Measurements from ENCODE around the gene AUTS2. TPM values are rescaled to one million over a fixed set of nuclear protein-coding genes. Genes with fewer than 3 reads are reported as not detected.

The AUTS2 gene
- total RNA-seq, 2 experiments from 2014 or later = 15.2 to 16.3 TPM

DNA sequence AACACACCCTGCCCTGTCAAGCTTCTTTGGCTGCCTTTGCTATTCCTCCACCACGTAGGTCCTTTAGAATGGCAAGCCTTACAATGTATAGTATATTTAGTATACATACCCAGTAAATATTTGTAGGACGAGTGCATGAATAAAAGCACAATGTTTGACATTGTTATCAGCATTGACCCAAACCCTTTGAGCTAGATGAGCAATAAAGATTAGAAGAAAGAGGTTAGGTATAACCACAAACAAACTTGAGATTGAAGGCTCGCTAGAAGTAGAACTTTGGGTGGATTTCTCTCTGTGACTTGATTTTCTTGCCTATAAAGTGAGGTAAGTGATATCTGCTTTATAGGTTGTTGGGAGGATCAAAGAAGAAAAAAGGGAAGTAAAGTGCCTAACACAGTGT, 972.7 kb downstream of the AUTS2 start:
- H3K4me1 Mint-ChIP-seq (ENCODE audit: low read depth) = no peaks in the 10 kb centered on the region
- POLR2A ChIA-PET = no interaction called here
- H3K27me3 Mint-ChIP-seq (ENCODE audit: low read depth) = peaks cover 5% of the 10 kb centered on the region
- no peaks in the 10 kb centered on the region for H3K9me3 Mint-ChIP-seq (ENCODE audit: insufficient read depth)
- DNase-seq (no peak), ATAC-seq (no peak)
- CTCF ChIA-PET = no interaction called here
- no peak overlapping the region for H3K27ac Mint-ChIP-seq
- no peaks in the 10 kb centered on the region for H3K36me3 Mint-ChIP-seq (ENCODE audit: low read depth)
- H3K4me3 Mint-ChIP-seq = no peak overlapping the region

DNA sequence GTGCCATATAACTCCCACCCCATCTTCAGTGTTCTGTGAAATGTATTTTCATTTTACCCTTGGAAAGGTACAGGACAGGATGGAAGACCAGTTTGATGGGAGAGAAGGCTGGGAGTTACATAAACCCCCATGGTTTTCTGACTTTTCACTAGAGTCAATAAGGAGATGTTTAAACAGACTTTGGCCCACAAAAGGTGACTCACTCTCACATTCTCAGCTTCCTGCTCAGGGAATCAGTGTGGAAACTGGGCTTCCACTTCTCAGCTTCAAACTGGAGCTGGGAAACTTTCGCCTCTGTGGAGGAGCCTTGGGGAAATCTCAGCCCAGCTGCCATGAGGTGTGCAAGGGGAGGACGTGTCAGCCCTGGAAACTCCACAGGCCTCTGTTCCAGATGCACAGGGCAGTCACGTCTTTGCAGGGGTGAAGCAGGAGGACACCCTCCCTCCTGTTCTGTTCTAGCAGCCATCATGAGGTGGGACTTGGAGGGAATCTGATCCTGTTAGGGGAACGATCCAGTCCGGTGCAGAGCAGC, 973.2 kb downstream of the AUTS2 start:
- Mint-ChIP-seq H3K4me3 (no peak overlapping the region), H3K4me1 (ENCODE audit: low read depth) (no peaks in the 10 kb centered on the region), H3K36me3 (ENCODE audit: low read depth) (no peaks in the 10 kb centered on the region), H3K27ac (no peak overlapping the region), H3K27me3 (ENCODE audit: low read depth) (peaks cover 5% of the 10 kb centered on the region), H3K9me3 (ENCODE audit: insufficient read depth) (no peaks in the 10 kb centered on the region)
- DNase-seq = no peak
- CTCF ChIA-PET = no interaction called here
- POLR2A ChIA-PET = no interaction called here
- no peak for ATAC-seq

DNA sequence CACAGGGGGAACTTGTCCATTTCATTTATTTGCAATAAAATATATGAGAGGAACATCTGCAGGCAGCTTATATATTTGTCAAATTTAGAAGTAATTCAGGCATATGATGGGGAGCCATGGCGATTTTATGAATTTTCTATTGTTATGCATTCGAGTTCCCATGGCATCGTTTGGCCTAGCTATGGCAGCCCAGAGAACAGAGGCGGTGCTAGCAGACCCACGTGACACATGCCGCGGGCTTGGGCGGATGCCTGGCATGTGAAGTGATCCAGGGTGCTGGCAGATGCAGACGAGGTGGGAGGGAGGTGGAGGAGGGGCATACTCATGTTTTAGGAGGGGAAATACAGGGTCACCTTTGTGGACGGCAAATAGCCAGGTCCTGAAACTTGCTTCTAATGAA, 973.7 kb downstream of the AUTS2 start:
- Mint-ChIP-seq H3K27ac (no peak overlapping the region), H3K27me3 (ENCODE audit: low read depth) (peaks cover 5% of the 10 kb centered on the region), H3K4me3 (no peak overlapping the region), H3K4me1 (ENCODE audit: low read depth) (no peaks in the 10 kb centered on the region), H3K36me3 (ENCODE audit: low read depth) (no peaks in the 10 kb centered on the region), H3K9me3 (ENCODE audit: insufficient read depth) (no peaks in the 10 kb centered on the region)
- POLR2A ChIA-PET = no interaction called here
- no peak for ATAC-seq
- CTCF ChIA-PET = no interaction called here
- DNase-seq = no peak

DNA sequence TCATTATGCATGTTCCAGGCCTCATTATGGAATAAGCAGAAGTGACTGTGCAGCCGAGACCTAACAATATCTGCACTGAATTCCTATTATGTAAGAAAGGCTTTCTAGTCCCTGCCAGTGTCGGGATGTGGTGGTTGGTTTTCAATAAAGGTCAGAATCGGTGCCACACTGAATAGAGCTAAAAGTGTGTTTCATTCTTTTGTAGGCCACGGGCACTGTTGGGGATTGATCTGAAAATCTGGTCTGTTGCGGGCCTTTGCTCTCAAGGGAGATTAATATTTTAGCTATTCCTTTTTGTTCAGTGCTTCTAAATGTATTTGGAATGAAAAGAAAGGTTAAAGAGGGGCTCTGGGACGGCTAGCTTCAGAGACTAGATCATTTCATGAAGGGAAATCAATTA, 974.3 kb downstream of the AUTS2 start:
- ATAC-seq = no peak

DNA sequence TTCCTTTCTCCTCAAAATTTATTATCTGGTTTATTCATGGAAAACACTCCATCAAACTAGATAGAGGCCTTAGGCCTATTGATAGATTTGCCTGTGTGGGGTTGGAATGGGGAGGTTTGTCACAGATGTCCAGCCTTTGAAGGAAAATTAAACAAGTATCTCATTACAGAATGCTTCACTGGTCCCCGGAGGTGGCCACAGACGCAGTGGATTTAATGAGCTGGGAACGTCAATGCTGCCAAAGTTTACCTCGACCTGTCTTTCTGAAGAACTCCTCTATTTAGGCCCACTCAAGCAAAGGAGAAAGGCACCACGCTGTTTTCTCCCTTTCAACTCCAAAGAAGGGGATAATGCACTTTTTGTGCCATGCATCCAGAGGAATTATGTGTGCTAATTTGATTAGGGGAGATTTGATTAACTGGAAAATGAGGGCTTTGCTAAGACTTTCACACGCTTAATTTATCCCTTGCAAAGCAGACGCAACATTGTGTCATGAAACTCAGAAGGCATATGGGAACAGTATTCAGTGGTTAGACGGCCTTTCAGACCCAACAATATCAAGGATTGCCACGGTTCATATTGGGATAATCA, 974.9 kb downstream of the AUTS2 start:
- no peaks in the 10 kb centered on the region for H3K9me3 Mint-ChIP-seq (ENCODE audit: insufficient read depth)
- peaks cover 5% of the 10 kb centered on the region for H3K27me3 Mint-ChIP-seq (ENCODE audit: low read depth)
- H3K4me1 Mint-ChIP-seq (ENCODE audit: low read depth) = no peaks in the 10 kb centered on the region
- POLR2A ChIA-PET = no interaction called here
- DNase-seq (no peak), ATAC-seq (no peak)
- no peaks in the 10 kb centered on the region for H3K36me3 Mint-ChIP-seq (ENCODE audit: low read depth)
- H3K4me3 Mint-ChIP-seq = no peak overlapping the region
- CTCF ChIA-PET = no interaction called here
- H3K27ac Mint-ChIP-seq = no peak overlapping the region

More for the DNA sequence above, 974.3 kb downstream of the AUTS2 start:
- Mint-ChIP-seq H3K27me3 (ENCODE audit: low read depth) (peaks cover 5% of the 10 kb centered on the region), H3K4me3 (no peak overlapping the region), H3K4me1 (ENCODE audit: low read depth) (no peaks in the 10 kb centered on the region), H3K27ac (no peak overlapping the region), H3K36me3 (ENCODE audit: low read depth) (no peaks in the 10 kb centered on the region), H3K9me3 (ENCODE audit: insufficient read depth) (no peaks in the 10 kb centered on the region)
- ChIA-PET CTCF (no interaction called here), POLR2A (no interaction called here)
- no peak for DNase-seq

DNA sequence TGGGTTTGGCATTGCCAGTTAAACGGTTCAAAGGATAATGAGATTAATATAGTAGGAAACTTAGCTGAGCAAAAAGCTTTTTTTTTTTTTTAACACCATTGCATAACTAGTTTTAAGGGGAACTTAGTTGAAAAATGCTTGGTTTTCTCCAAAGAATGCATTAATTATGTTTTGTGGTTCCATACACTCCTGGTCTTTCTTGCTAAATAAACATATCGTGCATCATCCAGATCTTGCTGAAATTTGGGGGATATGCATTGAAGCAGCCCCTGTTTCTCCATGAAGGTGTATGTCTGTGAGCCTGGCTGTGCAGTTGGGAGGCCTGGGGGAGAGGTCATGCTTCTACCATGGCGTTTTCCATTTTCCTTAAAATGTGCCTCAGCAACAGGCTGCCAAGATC, 975.4 kb downstream of the AUTS2 start:
- no peaks in the 10 kb centered on the region for H3K36me3 Mint-ChIP-seq (ENCODE audit: low read depth)
- ATAC-seq = no peak
- ChIA-PET POLR2A (no interaction called here), CTCF (no interaction called here)
- H3K9me3 Mint-ChIP-seq (ENCODE audit: insufficient read depth) = no peaks in the 10 kb centered on the region
- H3K4me1 Mint-ChIP-seq (ENCODE audit: low read depth) = no peaks in the 10 kb centered on the region
- DNase-seq = no peak
- no peak overlapping the region for H3K27ac Mint-ChIP-seq
- H3K4me3 Mint-ChIP-seq = no peak overlapping the region
- H3K27me3 Mint-ChIP-seq (ENCODE audit: low read depth) = peaks cover 5% of the 10 kb centered on the region

DNA sequence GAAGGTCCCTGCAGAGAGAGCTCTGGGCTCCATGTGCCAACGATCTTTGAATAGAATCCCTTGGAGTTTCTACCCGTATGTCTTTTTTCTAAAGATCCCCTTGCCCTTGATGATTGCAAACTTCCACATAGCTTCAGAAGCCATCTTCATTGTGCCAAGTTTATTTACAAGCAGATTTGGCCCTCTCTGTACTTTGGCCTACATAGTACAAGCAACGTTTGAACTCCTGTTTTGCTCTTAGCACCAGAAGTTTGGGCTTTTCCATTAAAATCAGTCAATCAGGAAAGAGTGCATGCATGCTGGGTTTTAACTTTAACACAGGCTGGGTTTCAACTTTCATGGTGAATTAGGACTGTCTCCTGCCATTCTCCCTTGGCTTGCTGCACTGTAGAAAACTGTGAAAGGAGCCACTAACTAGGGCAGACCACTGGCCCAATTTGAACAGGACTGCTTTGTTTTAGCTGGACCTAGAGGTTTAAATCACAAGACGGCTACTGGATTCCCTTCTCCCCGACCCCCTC, 976.1 kb downstream of the AUTS2 start:
- no peaks in the 10 kb centered on the region for H3K36me3 Mint-ChIP-seq (ENCODE audit: low read depth)
- no peaks in the 10 kb centered on the region for H3K9me3 Mint-ChIP-seq (ENCODE audit: insufficient read depth)
- no peak for DNase-seq
- CTCF ChIA-PET = no interaction called here
- H3K4me3 Mint-ChIP-seq = no peak overlapping the region
- no peak overlapping the region for H3K27ac Mint-ChIP-seq
- H3K27me3 Mint-ChIP-seq (ENCODE audit: low read depth) = peaks cover 5% of the 10 kb centered on the region
- no peak for ATAC-seq
- H3K4me1 Mint-ChIP-seq (ENCODE audit: low read depth) = no peaks in the 10 kb centered on the region
- POLR2A ChIA-PET = no interaction called here

DNA sequence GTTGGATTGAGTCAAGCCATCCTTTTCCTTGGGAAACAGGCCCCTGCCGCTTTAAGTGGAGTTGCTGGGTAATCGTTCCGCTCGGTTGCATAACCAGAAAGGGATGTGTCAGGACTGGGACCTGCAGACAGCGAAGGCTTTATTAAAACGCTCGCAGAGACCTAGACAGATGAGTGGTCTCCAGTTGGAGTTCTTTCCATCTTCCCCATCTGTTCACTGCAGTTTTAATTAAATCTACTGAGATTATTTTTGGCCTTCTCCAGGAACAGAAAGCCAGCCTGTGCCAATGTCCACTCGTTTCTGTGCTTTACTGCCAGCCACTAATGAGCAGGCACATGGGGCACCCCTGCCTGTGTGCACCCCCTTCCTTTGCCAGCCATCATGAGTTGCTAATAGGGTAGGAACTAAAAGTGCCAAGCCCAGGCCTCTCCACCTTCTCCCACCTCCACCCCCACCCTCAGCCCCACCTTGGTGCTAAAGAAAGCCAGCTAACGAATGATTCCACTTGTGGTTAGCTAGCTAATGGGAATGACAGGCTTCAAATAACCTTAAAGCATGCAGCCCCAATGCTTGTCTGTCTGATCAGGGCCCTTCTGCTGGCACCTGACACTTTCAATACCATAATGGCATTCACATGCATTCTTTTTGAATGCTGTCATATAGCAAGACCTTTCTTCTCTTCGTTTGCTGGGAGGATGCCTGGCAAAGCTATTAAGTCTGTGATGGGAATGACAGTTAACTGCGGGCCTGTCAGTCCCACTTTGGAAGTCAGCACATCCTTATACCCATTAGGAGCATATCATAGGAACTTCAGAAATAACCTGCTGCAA, 976.9 kb downstream of the AUTS2 start:
- ChIA-PET POLR2A (no interaction called here), CTCF (no interaction called here)
- ATAC-seq (no peak), DNase-seq (no peak)
- Mint-ChIP-seq H3K9me3 (ENCODE audit: insufficient read depth) (no peaks in the 10 kb centered on the region), H3K27me3 (ENCODE audit: low read depth) (peaks cover 5% of the 10 kb centered on the region), H3K27ac (no peak overlapping the region), H3K4me1 (ENCODE audit: low read depth) (no peaks in the 10 kb centered on the region), H3K4me3 (no peak overlapping the region), H3K36me3 (ENCODE audit: low read depth) (no peaks in the 10 kb centered on the region)

DNA sequence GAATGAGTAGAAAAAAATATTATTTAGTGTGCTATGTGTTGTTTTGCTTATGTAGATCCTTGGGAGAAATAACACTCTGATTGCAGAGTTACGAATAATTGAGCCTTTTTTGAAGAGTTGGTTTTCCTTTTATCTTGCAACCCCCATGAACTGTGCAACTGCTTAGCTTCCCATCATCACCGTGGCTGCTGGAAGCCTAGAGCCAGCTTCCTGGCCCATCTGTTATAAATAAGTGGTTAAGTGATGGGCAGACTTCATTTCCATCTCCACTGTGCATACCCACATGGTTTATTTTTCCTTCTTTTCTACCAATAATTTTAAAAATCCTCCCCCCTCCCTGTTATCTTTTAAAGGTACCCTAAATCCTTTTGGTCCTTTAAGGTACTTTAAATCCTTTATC, 978.8 kb downstream of the AUTS2 start:
- ATAC-seq (no peak), DNase-seq (no peak)
- Mint-ChIP-seq H3K27ac (no peak overlapping the region), H3K27me3 (ENCODE audit: low read depth) (no peaks in the 10 kb centered on the region), H3K4me3 (no peak overlapping the region), H3K36me3 (ENCODE audit: low read depth) (no peaks in the 10 kb centered on the region), H3K4me1 (ENCODE audit: low read depth) (no peaks in the 10 kb centered on the region), H3K9me3 (ENCODE audit: insufficient read depth) (no peaks in the 10 kb centered on the region)
- ChIA-PET POLR2A (no interaction called here), CTCF (no interaction called here)

DNA sequence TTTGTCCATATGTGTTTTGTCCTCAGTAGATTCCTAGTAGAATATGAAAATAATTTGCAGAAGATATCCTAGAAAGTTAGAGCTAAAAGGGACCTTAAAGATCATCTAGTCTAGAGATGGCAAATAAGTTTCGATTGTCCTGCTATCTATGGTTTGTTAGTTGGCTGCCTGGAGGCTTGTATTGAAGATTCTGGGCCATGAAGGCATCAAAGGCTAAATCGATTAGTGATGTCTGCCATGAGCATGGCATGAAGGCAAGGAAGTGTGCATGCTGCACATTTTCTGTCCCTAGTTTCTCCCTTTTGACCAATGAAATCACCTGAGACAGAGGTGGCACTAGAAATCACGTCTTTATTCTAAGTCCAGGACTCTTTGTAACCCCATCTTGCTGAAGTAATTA, 979.9 kb downstream of the AUTS2 start:
- POLR2A ChIA-PET = no interaction called here

DNA sequence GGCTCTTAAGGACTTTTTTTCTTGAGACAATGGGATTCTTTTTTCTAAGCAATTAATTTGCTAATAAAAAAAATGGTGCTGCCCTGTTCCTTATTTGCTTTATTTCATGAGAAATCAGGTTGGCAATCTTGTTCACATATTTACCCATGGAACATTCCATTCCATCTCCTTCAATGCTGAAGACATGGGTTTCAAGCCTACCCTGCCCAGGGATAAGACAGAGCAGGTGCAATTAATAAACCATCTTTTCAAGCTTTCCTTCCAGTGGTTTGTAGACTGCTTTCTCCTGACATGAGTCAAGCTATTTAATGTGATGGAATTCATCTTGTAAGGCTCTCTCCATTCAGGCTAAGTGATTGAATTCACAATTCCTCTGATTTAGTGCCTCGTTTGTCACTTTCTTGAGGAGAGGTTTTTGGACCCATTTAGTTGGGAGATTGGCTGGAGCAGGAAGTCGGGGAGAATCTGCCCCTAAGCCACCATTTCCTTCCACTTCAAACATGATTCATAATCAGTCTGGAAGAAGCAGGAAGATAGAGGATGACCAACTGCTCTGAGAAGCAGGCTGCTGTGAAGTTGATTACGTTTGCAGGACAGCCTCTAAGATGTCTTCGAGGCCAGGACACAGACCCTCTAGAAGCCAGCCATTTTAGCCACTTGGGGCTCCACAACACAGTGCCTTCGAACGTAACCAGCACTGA, 981.3 kb downstream of the AUTS2 start:
- Mint-ChIP-seq H3K4me3 (no peak overlapping the region), H3K27me3 (ENCODE audit: low read depth) (no peaks in the 10 kb centered on the region), H3K36me3 (ENCODE audit: low read depth) (no peaks in the 10 kb centered on the region), H3K27ac (no peak overlapping the region), H3K9me3 (ENCODE audit: insufficient read depth) (no peaks in the 10 kb centered on the region), H3K4me1 (ENCODE audit: low read depth) (no peaks in the 10 kb centered on the region)
- ChIA-PET CTCF (no interaction called here), POLR2A (no interaction called here)
- DNase-seq = no peak
- ATAC-seq = no peak

More for the DNA sequence above, 979.9 kb downstream of the AUTS2 start:
- no peak overlapping the region for H3K27ac Mint-ChIP-seq
- no peaks in the 10 kb centered on the region for H3K4me1 Mint-ChIP-seq (ENCODE audit: low read depth)
- no peak for DNase-seq
- CTCF ChIA-PET = no interaction called here
- no peaks in the 10 kb centered on the region for H3K36me3 Mint-ChIP-seq (ENCODE audit: low read depth)
- no peaks in the 10 kb centered on the region for H3K9me3 Mint-ChIP-seq (ENCODE audit: insufficient read depth)
- H3K27me3 Mint-ChIP-seq (ENCODE audit: low read depth) = no peaks in the 10 kb centered on the region
- no peak overlapping the region for H3K4me3 Mint-ChIP-seq
- no peak for ATAC-seq

DNA sequence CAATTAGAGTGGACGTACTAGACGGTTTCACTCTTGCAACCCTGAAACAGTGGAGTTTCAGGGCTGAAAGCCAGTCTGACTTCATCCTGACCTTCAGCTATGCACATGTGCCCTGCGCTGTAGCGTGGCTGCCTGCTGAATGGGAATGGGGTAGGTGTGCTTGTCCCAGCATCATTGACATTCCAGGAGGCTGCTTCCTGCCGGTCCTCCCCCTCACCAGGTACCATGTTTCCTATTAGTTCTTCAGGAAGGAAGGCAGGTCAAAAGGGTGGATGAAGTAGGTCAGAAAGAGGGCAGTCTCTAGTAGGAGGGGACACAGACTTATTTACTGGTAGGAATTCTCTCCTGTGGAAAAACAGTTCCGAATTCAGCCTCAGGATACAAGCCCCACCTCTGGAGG, 981.9 kb downstream of the AUTS2 start:
- Mint-ChIP-seq H3K9me3 (ENCODE audit: insufficient read depth) (no peaks in the 10 kb centered on the region), H3K27ac (no peak overlapping the region), H3K36me3 (ENCODE audit: low read depth) (no peaks in the 10 kb centered on the region), H3K27me3 (ENCODE audit: low read depth) (no peaks in the 10 kb centered on the region), H3K4me1 (ENCODE audit: low read depth) (no peaks in the 10 kb centered on the region), H3K4me3 (no peak overlapping the region)
- DNase-seq (no peak), ATAC-seq (no peak)
- ChIA-PET POLR2A (no interaction called here), CTCF (no interaction called here)

Measured in activated CD8-positive, alpha-beta T cell treated with anti-CD3 and anti-CD28 coated beads, Interleukin-2, amount 10 ng/mL, durations not matched to agents 7 days and 5 days (primary cell).